Kidney (tissue), 14 donors: ENCODE data around the gene FIBCD1. TPM values are rescaled to one million over a fixed set of nuclear protein-coding genes. Genes with fewer than 3 reads are reported as not detected.

Source experiments
- DNase-seq, 5 donors: peaks; one replicate each; pipeline ENCODE4 v3.0.0-alpha.2; 2013 to 2020
- FAIRE-seq: peaks from 2 replicates; lab custom pipeline; 2012; peaks lifted over from hg19 to GRCh38; lab: Jason Lieb, UNC
- H3K27ac ChIP-seq, 2 donors: one replicate each; pipeline ENCODE4 v1.7.0; 2013; ENCODE audit warnings: low read depth in 2 of 2, low read length in 2 of 2, inconsistent platforms in 1 of 2
- H3K27me3 ChIP-seq: one replicate; pipeline ENCODE4 v1.7.1; 2013; ENCODE audit warnings: low read length, inconsistent platforms; ENCODE audit not compliant: control insufficient read depth, insufficient read depth
- H3K36me3 ChIP-seq, 3 donors: one replicate each; pipeline versions ENCODE4 v1.7.0 to v1.7.1; 2013; ENCODE audit warnings: low read length in 3 of 3, control low read depth in 1 of 3, inconsistent platforms in 1 of 3; ENCODE audit not compliant: insufficient read depth in 3 of 3, control insufficient read depth in 2 of 3
- H3K4me1 ChIP-seq, 3 donors: one replicate each; pipeline versions ENCODE4 v1.7.0 to v1.7.1; 2013; ENCODE audit warnings: low read length in 3 of 3, inconsistent platforms in 1 of 3, low read depth in 1 of 3; ENCODE audit not compliant: control insufficient read depth in 2 of 3, insufficient read depth in 2 of 3
- H3K4me3 ChIP-seq, 3 donors: one replicate each; pipeline versions ENCODE4 v1.7.0 to v1.8.1; 2013; ENCODE audit warnings: low read length in 3 of 3, control low read depth in 1 of 3, inconsistent platforms in 1 of 3
- H3K9ac ChIP-seq, 3 donors: one replicate each; pipeline versions ENCODE4 v1.7.0 to v1.7.1; 2013; ENCODE audit warnings: low read length in 3 of 3, control low read depth in 1 of 3, inconsistent platforms in 1 of 3
- H3K9me3 ChIP-seq, 3 donors: one replicate each; pipeline versions ENCODE4 v1.7.0 to v1.7.1; 2013; ENCODE audit warnings: low read length in 3 of 3, control low read depth in 1 of 3, inconsistent platforms in 1 of 3; ENCODE audit not compliant: control insufficient read depth in 2 of 3, insufficient read depth in 1 of 3
- intact Hi-C: fragments of 100-400 bp; cut with DNase I; formaldehyde crosslinking; loops from one replicate; pipeline ENCODE4 v1.11.1; 2022
- polyA plus RNA-seq: library from polyadenylated mRNA; stranded (reverse); fragments of 350-450 nt; fragmentation: Illumina TruSeq; extraction: RNeasy Lipid Tissue Mini Kit (QIAGEN cat#74804); gene quantifications from one replicate; pipeline ENCODE4 v1.2.3, GENCODE V29; 2014; ENCODE audit warnings: low read depth, low replicate concordance; ENCODE audit not compliant: insufficient read depth
- total RNA-seq: library from RNA; stranded (reverse); fragmentation: NEBNext Ultra II Directional; extraction: Animal tissue kit (Norgen Biotek cat#: 25700); gene quantifications from one replicate; pipeline ENCODE4 v1.2.1, GENCODE V29; 2021
- TF ChIP-seq, protein P1 (sequence below): IDR thresholded peaks from 3 replicates; pipeline ENCODE4 v1.5.1; 2012; ENCODE audit warnings: mild to moderate bottlenecking, moderate library complexity, borderline replicate concordance; ENCODE audit not compliant: insufficient read depth; ENCODE audit errors: extremely low read depth
- donor health status: control.
- donor health status: control.
- donor health status: control.
- donor health status: control.
- donor health status: control.
- donor health status: DM: yes; HTN: yes; CAD: no.
- donor health status: Normal renal cell carcinoma (clear cell type).

The FIBCD1 gene
- total and polyA plus RNA-seq, 2 donors from 2014 or later: 0.25 TPM; not detected in 1

DNA sequence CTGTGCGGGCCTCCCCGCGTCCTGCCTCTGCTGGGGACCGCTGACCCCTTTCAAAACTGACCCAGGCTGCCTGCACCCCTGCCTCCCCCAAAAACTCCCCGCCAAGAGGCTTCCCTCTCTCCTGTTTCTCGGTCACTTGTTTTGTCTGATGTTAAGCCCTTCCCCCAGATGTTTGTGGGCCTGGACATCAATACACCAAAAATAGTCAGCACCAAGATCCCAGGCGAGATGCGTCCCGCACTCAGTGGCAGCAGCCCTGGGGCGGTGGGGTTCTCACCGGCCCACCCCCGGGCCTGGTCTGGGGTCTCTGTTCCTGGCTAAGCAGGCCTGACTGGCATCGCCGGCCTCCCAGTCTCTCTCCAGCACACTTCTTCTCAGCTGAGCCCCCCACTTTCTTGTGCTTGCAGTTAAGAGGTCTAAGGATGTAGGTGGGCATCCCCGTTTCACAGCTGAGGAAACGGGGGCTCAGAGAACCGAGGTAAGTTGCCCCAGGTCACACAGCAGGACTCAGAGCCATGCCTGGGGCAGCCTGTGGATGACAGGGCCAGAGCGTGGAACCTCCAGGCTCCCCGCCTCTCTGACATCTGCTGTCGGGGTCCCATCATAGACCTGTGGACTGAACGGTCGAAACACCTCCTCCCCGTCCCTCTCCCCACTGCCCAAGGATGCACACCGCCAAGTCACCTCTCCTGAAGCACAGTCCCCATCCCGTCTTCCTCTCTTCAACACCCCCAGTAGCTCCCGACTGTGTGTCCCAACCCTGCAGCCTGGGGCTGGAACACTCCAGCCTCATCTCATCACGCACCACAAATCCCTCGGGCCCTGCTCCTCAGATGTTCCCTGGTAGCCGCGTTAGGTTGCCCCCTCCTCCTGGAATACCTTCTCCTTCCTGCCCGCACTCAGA, 16.8 kb downstream of the FIBCD1 start:
- no peaks in the 10 kb centered on the region for H3K36me3 ChIP-seq
- TF ChIP-seq, protein P1, sequence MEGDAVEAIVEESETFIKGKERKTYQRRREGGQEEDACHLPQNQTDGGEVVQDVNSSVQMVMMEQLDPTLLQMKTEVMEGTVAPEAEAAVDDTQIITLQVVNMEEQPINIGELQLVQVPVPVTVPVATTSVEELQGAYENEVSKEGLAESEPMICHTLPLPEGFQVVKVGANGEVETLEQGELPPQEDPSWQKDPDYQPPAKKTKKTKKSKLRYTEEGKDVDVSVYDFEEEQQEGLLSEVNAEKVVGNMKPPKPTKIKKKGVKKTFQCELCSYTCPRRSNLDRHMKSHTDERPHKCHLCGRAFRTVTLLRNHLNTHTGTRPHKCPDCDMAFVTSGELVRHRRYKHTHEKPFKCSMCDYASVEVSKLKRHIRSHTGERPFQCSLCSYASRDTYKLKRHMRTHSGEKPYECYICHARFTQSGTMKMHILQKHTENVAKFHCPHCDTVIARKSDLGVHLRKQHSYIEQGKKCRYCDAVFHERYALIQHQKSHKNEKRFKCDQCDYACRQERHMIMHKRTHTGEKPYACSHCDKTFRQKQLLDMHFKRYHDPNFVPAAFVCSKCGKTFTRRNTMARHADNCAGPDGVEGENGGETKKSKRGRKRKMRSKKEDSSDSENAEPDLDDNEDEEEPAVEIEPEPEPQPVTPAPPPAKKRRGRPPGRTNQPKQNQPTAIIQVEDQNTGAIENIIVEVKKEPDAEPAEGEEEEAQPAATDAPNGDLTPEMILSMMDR: no peak
- intact Hi-C loops: no loop called here
- FAIRE-seq (no peak), DNase-seq (no peak)
- no peak overlapping the region for H3K9ac ChIP-seq
- no peaks in the 10 kb centered on the region for H3K27me3 ChIP-seq
- no peak overlapping the region for H3K4me3 ChIP-seq
- no peaks in the 10 kb centered on the region for H3K4me1 ChIP-seq
- no peak overlapping the region for H3K27ac ChIP-seq
- no peaks in the 10 kb centered on the region for H3K9me3 ChIP-seq

DNA sequence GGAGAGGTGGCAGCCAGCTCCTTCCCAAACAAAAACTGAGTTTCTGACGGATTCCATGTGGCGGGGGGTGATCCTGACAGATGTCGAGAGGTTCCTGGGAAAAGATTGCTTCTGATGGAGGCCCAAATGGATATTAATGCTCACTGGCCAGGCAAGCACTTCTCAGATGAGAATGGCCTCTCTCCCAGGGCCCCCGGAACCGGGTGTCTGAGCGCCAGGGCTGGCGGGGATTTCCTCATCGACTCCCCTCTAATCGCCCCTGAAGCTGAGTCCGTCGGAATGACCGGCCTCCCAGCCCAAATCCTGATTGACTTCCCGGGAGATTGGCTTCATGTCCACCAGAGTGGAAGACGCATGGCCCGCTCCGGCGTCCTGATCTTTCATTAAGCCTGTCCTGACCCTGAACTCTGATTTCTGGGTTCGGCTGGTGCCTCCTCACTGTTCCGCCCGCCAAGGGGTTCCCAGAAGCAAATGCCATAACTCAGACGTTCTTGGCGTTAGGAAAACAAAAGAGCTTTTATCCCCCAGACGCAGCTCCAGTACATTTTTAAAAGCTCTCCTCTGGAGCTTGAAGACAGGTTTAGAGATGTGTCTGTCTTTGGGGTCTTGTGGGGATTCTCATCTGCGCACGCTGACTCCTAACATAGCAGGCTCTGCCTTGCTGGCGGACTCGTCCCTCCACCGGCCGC, 17.6 kb downstream of the FIBCD1 start:
- no peak overlapping the region for H3K9ac ChIP-seq
- intact Hi-C loops: no loop called here
- FAIRE-seq (no peak), DNase-seq (peak in 1 of 5 donors; percentile 60)
- no peaks in the 10 kb centered on the region for H3K36me3 ChIP-seq
- TF ChIP-seq, protein P1: no peak
- H3K4me1 ChIP-seq: no peaks in the 10 kb centered on the region
- no peak overlapping the region for H3K4me3 ChIP-seq
- H3K27me3 ChIP-seq: no peaks in the 10 kb centered on the region
- H3K27ac ChIP-seq: no peak overlapping the region
- H3K9me3 ChIP-seq: no peaks in the 10 kb centered on the region

DNA sequence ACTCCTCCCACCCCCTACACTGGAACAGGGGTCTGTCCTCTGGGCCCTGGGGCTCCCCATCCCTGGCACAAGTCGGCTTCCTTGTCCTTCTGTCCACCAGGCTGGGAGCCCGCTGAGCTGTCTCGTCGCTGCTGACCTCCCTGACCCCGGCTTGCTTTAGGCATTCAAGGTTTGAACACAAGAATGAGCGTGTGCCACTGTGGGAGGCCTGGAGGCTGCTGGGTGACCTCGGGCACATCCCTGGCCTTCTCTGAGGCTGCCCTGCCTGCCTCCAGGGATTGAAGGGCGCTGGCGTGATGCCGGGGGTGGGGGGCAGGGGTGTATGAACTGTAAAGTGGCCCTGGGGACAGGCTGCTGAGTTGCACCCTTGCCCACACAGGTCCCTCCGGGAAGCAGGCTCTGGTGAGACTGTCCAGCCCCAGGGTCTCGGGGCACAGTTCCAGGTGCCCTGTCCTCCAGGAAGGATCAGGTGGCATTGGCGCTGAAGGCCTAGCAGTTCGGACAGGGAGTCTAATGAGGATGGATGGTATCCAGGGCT, 18.2 kb downstream of the FIBCD1 start:
- H3K9me3 ChIP-seq: no peaks in the 10 kb centered on the region
- H3K9ac ChIP-seq: no peak overlapping the region
- intact Hi-C loops: no loop called here
- H3K4me1 ChIP-seq: no peaks in the 10 kb centered on the region
- no peaks in the 10 kb centered on the region for H3K36me3 ChIP-seq
- DNase-seq: no peak
- no peak for FAIRE-seq
- TF ChIP-seq, protein P1: no peak
- H3K4me3 ChIP-seq: no peak overlapping the region
- no peak overlapping the region for H3K27ac ChIP-seq
- no peaks in the 10 kb centered on the region for H3K27me3 ChIP-seq
